Astrocyte (in vitro differentiated cells and primary cell): ENCODE data around the gene MTCH1. TPM values are rescaled to one million over a fixed set of nuclear protein-coding genes. Genes with fewer than 3 reads are reported as not detected.

Source experiments
- DNase-seq: peaks from one replicate; pipeline ENCODE4 v3.0.0-alpha.2; 2010; ENCODE audit warnings: low read depth
- FAIRE-seq: peaks from 2 replicates; lab custom pipeline; 2011; peaks lifted over from hg19 to GRCh38; lab: Jason Lieb, UNC
- H2AFZ ChIP-seq: 2 replicates; pipeline ENCODE4 v1.6.0; 2012; ENCODE audit warnings: low read depth, low read length, inconsistent platforms
- H3K27ac ChIP-seq: 2 replicates; pipeline ENCODE4 v1.5.1; 2011; ENCODE audit warnings: low read depth, low read length, inconsistent platforms
- H3K27me3 ChIP-seq: 2 replicates; pipeline ENCODE4 v1.6.0; 2011; ENCODE audit warnings: low read length, inconsistent platforms; ENCODE audit not compliant: insufficient read depth
- H3K36me3 ChIP-seq: 2 replicates; pipeline ENCODE4 v1.5.1; 2011; ENCODE audit warnings: low read length, inconsistent platforms; ENCODE audit not compliant: insufficient read depth
- H3K4me1 ChIP-seq: 2 replicates; pipeline ENCODE4 v1.5.1; 2011; ENCODE audit warnings: low read length, inconsistent platforms; ENCODE audit not compliant: insufficient read depth
- H3K4me2 ChIP-seq: 2 replicates; pipeline ENCODE4 v1.6.0; 2012; ENCODE audit warnings: low read length, inconsistent platforms
- H3K4me3 ChIP-seq: 2 replicates; pipeline ENCODE4 v1.5.1; 2011; ENCODE audit warnings: low read depth, mild to moderate bottlenecking, low read length, inconsistent platforms; ENCODE audit not compliant: insufficient read depth
- H3K79me2 ChIP-seq: 2 replicates; pipeline ENCODE4 v1.6.0; 2012; ENCODE audit warnings: mild to moderate bottlenecking, low read length, inconsistent platforms; ENCODE audit not compliant: insufficient read depth
- H3K9ac ChIP-seq: 2 replicates; pipeline ENCODE4 v1.6.0; 2012; ENCODE audit warnings: mild to moderate bottlenecking, low read length, inconsistent platforms
- H3K9me3 ChIP-seq: 2 replicates; pipeline ENCODE4 v1.5.1; 2012; ENCODE audit warnings: low read depth, mild to moderate bottlenecking, low read length, inconsistent platforms; ENCODE audit not compliant: insufficient read depth
- H4K20me1 ChIP-seq: 2 replicates; pipeline ENCODE4 v1.6.0; 2012; ENCODE audit warnings: low read length, inconsistent platforms; ENCODE audit not compliant: insufficient read depth
- H3K27ac Mint-ChIP-seq: one replicate; pipeline ENCODE4 v1.8.0; 2021; ENCODE audit warnings: mild to moderate bottlenecking, mixed read lengths; ENCODE audit not compliant: unreplicated experiment
- H3K27me3 Mint-ChIP-seq: one replicate; pipeline ENCODE4 v1.8.0; 2021; ENCODE audit warnings: low read depth, mixed read lengths; ENCODE audit not compliant: unreplicated experiment
- H3K36me3 Mint-ChIP-seq: one replicate; pipeline ENCODE4 v1.8.0; 2021; ENCODE audit warnings: low read depth, mixed read lengths; ENCODE audit not compliant: unreplicated experiment
- H3K4me1 Mint-ChIP-seq: one replicate; pipeline ENCODE4 v1.8.0; 2021; ENCODE audit warnings: low read depth, mixed read lengths; ENCODE audit not compliant: unreplicated experiment
- H3K4me3 Mint-ChIP-seq: one replicate; pipeline ENCODE4 v1.8.0; 2021; ENCODE audit warnings: mild to moderate bottlenecking, moderate library complexity, mixed read lengths; ENCODE audit not compliant: unreplicated experiment
- H3K9me3 Mint-ChIP-seq: one replicate; pipeline ENCODE4 v1.8.0; 2021; ENCODE audit warnings: mild to moderate bottlenecking, mixed read lengths; ENCODE audit not compliant: unreplicated experiment
- CTCF ChIP-seq: IDR thresholded peaks from 2 replicates; pipeline ENCODE4 v1.5.1; 2011; ENCODE audit warnings: low read depth, mild to moderate bottlenecking, inconsistent platforms, low read length, moderate library complexity; ENCODE audit not compliant: insufficient read depth
- EZH2 ChIP-seq: IDR thresholded peaks from 2 replicates; pipeline ENCODE4 v1.6.1; 2012; ENCODE audit warnings: mild to moderate bottlenecking, low read length, inconsistent platforms; ENCODE audit not compliant: insufficient read depth
- total RNA-seq: library from RNA; stranded (reverse); gene quantifications from 2 replicates; pipeline ENCODE4 v1.2.1, GENCODE V29; 2021

MTCH1 gene
- total RNA-seq, 1 donor from 2014 or later: 311 TPM

GRCh38 chr6:37014667-37015066, 28.7 kb upstream of the MTCH1 start:
- Histone ChIP-seq H3K36me3 (no peaks in the 10 kb centered on the region), H2AFZ (no peak overlapping the region), H3K27ac (no peak overlapping the region), H3K9me3 (no peaks in the 10 kb centered on the region), H3K79me2 (no peaks in the 10 kb centered on the region), H3K4me3 (no peak overlapping the region), H3K9ac (no peak overlapping the region), H4K20me1 (no peaks in the 10 kb centered on the region), H3K27me3 (no peaks in the 10 kb centered on the region), H3K4me2 (no peak overlapping the region), H3K4me1 (peaks cover 6% of the 10 kb centered on the region)
- peaks cover 6% of the 10 kb centered on the region for H3K4me1 Mint-ChIP-seq
- no peaks in the 10 kb centered on the region for H3K9me3 Mint-ChIP-seq
- FAIRE-seq (no peak), DNase-seq (no peak)
- no peak overlapping the region for H3K27ac Mint-ChIP-seq
- H3K36me3 Mint-ChIP-seq: peaks cover 4% of the 10 kb centered on the region
- H3K27me3 Mint-ChIP-seq: peaks cover 5% of the 10 kb centered on the region
- no peak for TF ChIP-seq CTCF
- no peak overlapping the region for H3K4me3 Mint-ChIP-seq

GRCh38 chr6:37013516-37014491, 27.8 kb upstream of the MTCH1 start:
- Mint-ChIP-seq H3K9me3 (no peaks in the 10 kb centered on the region), H3K4me3 (no peak overlapping the region), H3K36me3 (peaks cover 4% of the 10 kb centered on the region), H3K4me1 (peaks cover 6% of the 10 kb centered on the region), H3K27me3 (peaks cover 3% of the 10 kb centered on the region), H3K27ac (no peak overlapping the region)
- DNase-seq: no peak
- Histone ChIP-seq H4K20me1 (no peaks in the 10 kb centered on the region), H2AFZ (no peak overlapping the region), H3K27ac (no peak overlapping the region), H3K36me3 (no peaks in the 10 kb centered on the region), H3K4me2 (no peak overlapping the region), H3K9ac (no peak overlapping the region), H3K4me1 (peaks cover 2% of the 10 kb centered on the region), H3K4me3 (no peak overlapping the region), H3K9me3 (no peaks in the 10 kb centered on the region), H3K79me2 (no peaks in the 10 kb centered on the region), H3K27me3 (peaks cover 2% of the 10 kb centered on the region)
- TF ChIP-seq CTCF (no peak), EZH2 (no peak)
- no peak for FAIRE-seq
